Mesendoderm (in vitro differentiated cells): ENCODE measurements around the gene SPINK6.

ENCODE experiments used
- DNase-seq: peaks from one replicate; pipeline ENCODE4 v3.0.0; 2013
- H2AK5ac ChIP-seq: 2 replicates; pipeline ENCODE4 v1.6.1; 2013; ENCODE audit warnings: low read length, inconsistent platforms
- H2BK120ac ChIP-seq: 2 replicates; pipeline ENCODE4 v1.6.1; 2013; ENCODE audit warnings: low read depth, mild to moderate bottlenecking, low read length, moderate library complexity, mixed read lengths
- H2BK15ac ChIP-seq: replicated peaks from 2 replicates; pipeline ENCODE4 v1.6.1; 2013; ENCODE audit warnings: low read depth, mild to moderate bottlenecking, moderate library complexity
- H2BK5ac ChIP-seq: 2 replicates; pipeline ENCODE4 v1.6.1; 2013; ENCODE audit warnings: low read length, inconsistent platforms
- H3K18ac ChIP-seq: 2 replicates; pipeline ENCODE4 v1.6.1; 2013; ENCODE audit warnings: mild to moderate bottlenecking, low read length, mixed read lengths
- H3K23ac ChIP-seq: one replicate; pipeline ENCODE4 v1.6.1; 2013; ENCODE audit warnings: low read length
- H3K27ac ChIP-seq: 2 replicates; pipeline ENCODE4 v1.5.1; 2013; ENCODE audit warnings: low read depth, mild to moderate bottlenecking, inconsistent platforms, low read length, moderate library complexity
- H3K27me3 ChIP-seq: 2 replicates; pipeline ENCODE4 v1.6.1; 2013; ENCODE audit warnings: low read length, control low read depth, mild to moderate bottlenecking, inconsistent platforms; ENCODE audit not compliant: insufficient read depth, poor library complexity
- H3K36me3 ChIP-seq: 2 replicates; pipeline ENCODE4 v1.6.1; 2013; ENCODE audit warnings: low read length, inconsistent platforms; ENCODE audit not compliant: control insufficient read depth, insufficient read depth
- H3K4ac ChIP-seq: one replicate; pipeline ENCODE4 v1.6.1; 2013; ENCODE audit warnings: low read depth, mild to moderate bottlenecking, low read length, moderate library complexity
- H3K4me1 ChIP-seq: 2 replicates; pipeline ENCODE4 v1.6.1; 2013; ENCODE audit warnings: low read depth, low read length, inconsistent platforms; ENCODE audit not compliant: control insufficient read depth
- H3K4me2 ChIP-seq: 2 replicates; pipeline ENCODE4 v1.6.1; 2013; ENCODE audit warnings: low read length
- H3K4me3 ChIP-seq: 2 replicates; pipeline ENCODE4 v1.5.1; 2013; ENCODE audit warnings: mild to moderate bottlenecking, low read length
- H3K56ac ChIP-seq: one replicate; pipeline ENCODE4 v1.6.1; 2013; ENCODE audit warnings: low read length
- H3K79me1 ChIP-seq: 2 replicates; pipeline ENCODE4 v1.6.1; 2013; ENCODE audit warnings: low read length, inconsistent platforms
- H3K79me2 ChIP-seq: 2 replicates; pipeline ENCODE4 v1.6.1; 2013; ENCODE audit warnings: mild to moderate bottlenecking, low read length; ENCODE audit not compliant: control insufficient read depth, insufficient read depth
- H3K9ac ChIP-seq: 2 replicates; pipeline ENCODE4 v1.6.1; 2013; ENCODE audit warnings: low read length, inconsistent platforms
- H4K5ac ChIP-seq: one replicate; pipeline ENCODE4 v1.6.1; 2013; ENCODE audit warnings: low read length
- H4K8ac ChIP-seq: one replicate; pipeline ENCODE4 v1.6.1; 2013; ENCODE audit warnings: low read depth, mild to moderate bottlenecking, control low read depth, low read length, moderate library complexity
- WGBS: extraction: QIAGEN DNeasy Blood & Tissue Kit; methylation state at CpG from one replicate; pipeline ENCODE4 v1.1.7; 2013; ENCODE audit warnings: low lambda C conversion rate, missing lambda C conversion rate; ENCODE audit not compliant: insufficient coverage; ENCODE audit errors: extremely low coverage; 5-methylcytosine and 5-hydroxymethylcytosine counted together

SPINK6 gene

GRCh38 chr5:148205865-148206264, 3.0 kb downstream of the SPINK6 start:
- Histone ChIP-seq H3K4ac (no peak overlapping the region), H4K8ac (no peak overlapping the region), H3K56ac (no peak overlapping the region), H3K27me3 (no peaks in the 10 kb centered on the region), H2BK15ac (no peak overlapping the region), H3K27ac (no peak overlapping the region), H3K79me1 (no peaks in the 10 kb centered on the region), H3K4me3 (no peak overlapping the region), H3K9ac (no peak overlapping the region), H3K79me2 (no peaks in the 10 kb centered on the region), H3K18ac (no peak overlapping the region), H3K23ac (no peak overlapping the region), H2BK120ac (no peak overlapping the region), H2AK5ac (no peak overlapping the region), H4K5ac (no peak overlapping the region), H2BK5ac (no peak overlapping the region), H3K36me3 (no peaks in the 10 kb centered on the region), H3K4me1 (no peaks in the 10 kb centered on the region), H3K4me2 (no peak overlapping the region)
- DNase-seq: no peak
- WGBS: no CpG with 5 or more reads among the region's 1 CpG

GRCh38 chr5:148206620-148207019, 3.8 kb downstream of the SPINK6 start:
- no peak overlapping the region for H3K18ac ChIP-seq
- no peaks in the 10 kb centered on the region for H3K36me3 ChIP-seq
- WGBS: no CpG with 5 or more reads among the region's 1 CpG
- no peak overlapping the region for H2AK5ac ChIP-seq
- no peak overlapping the region for H2BK120ac ChIP-seq
- no peak overlapping the region for H3K4me2 ChIP-seq
- no peak overlapping the region for H2BK15ac ChIP-seq
- H3K4me3 ChIP-seq: no peak overlapping the region
- no peak overlapping the region for H2BK5ac ChIP-seq
- H4K5ac ChIP-seq: no peak overlapping the region
- H3K27ac ChIP-seq: no peak overlapping the region
- no peaks in the 10 kb centered on the region for H3K79me1 ChIP-seq
- no peaks in the 10 kb centered on the region for H3K79me2 ChIP-seq
- no peaks in the 10 kb centered on the region for H3K4me1 ChIP-seq
- no peak overlapping the region for H3K23ac ChIP-seq
- H3K56ac ChIP-seq: no peak overlapping the region
- no peaks in the 10 kb centered on the region for H3K27me3 ChIP-seq
- DNase-seq: no peak
- no peak overlapping the region for H3K4ac ChIP-seq
- H3K9ac ChIP-seq: no peak overlapping the region
- no peak overlapping the region for H4K8ac ChIP-seq

GRCh38 chr5:148208226-148208625, 5.4 kb downstream of the SPINK6 start:
- H2BK15ac ChIP-seq: no peak overlapping the region
- H3K56ac ChIP-seq: no peak overlapping the region
- H2BK120ac ChIP-seq: no peak overlapping the region
- no peak overlapping the region for H3K4me2 ChIP-seq
- H3K23ac ChIP-seq: no peak overlapping the region
- H2AK5ac ChIP-seq: no peak overlapping the region
- H3K27me3 ChIP-seq: no peaks in the 10 kb centered on the region
- H3K4ac ChIP-seq: no peak overlapping the region
- H2BK5ac ChIP-seq: no peak overlapping the region
- DNase-seq: no peak
- H4K5ac ChIP-seq: no peak overlapping the region
- H3K79me1 ChIP-seq: no peaks in the 10 kb centered on the region
- H3K79me2 ChIP-seq: no peaks in the 10 kb centered on the region
- no peak overlapping the region for H3K4me3 ChIP-seq
- H4K8ac ChIP-seq: no peak overlapping the region
- H3K27ac ChIP-seq: no peak overlapping the region
- H3K18ac ChIP-seq: no peak overlapping the region
- no peak overlapping the region for H3K9ac ChIP-seq
- no peaks in the 10 kb centered on the region for H3K36me3 ChIP-seq
- no peaks in the 10 kb centered on the region for H3K4me1 ChIP-seq

- WGBS: no CpG with 5 or more reads among the region's 3 CpGs
These were observed 6.4 kb downstream of the SPINK6 start for GRCh38 chr5:148209151-148209770.

GRCh38 chr5:148214665-148215185, 11.9 kb downstream of the SPINK6 start:
- no CpG with 5 or more reads among the region's 1 CpG for WGBS
- H3K79me2 ChIP-seq: no peaks in the 10 kb centered on the region
- no peak overlapping the region for H3K4me3 ChIP-seq

More at GRCh38 chr5:148209151-148209770, 6.4 kb downstream of the SPINK6 start:
- Histone ChIP-seq H2BK5ac (no peak overlapping the region), H2BK120ac (no peak overlapping the region), H3K4me3 (no peak overlapping the region), H3K4ac (no peak overlapping the region), H2AK5ac (no peak overlapping the region), H3K9ac (no peak overlapping the region), H4K8ac (no peak overlapping the region), H3K4me2 (no peak overlapping the region), H3K79me1 (no peaks in the 10 kb centered on the region), H3K56ac (no peak overlapping the region), H3K23ac (no peak overlapping the region), H3K27me3 (no peaks in the 10 kb centered on the region), H3K36me3 (no peaks in the 10 kb centered on the region), H3K18ac (no peak overlapping the region), H4K5ac (no peak overlapping the region), H3K4me1 (no peaks in the 10 kb centered on the region), H2BK15ac (no peak overlapping the region), H3K27ac (no peak overlapping the region), H3K79me2 (no peaks in the 10 kb centered on the region)
- DNase-seq: no peak

GRCh38 chr5:148221508-148221907, 18.7 kb downstream of the SPINK6 start:
- H3K79me1 ChIP-seq: no peaks in the 10 kb centered on the region
- no peaks in the 10 kb centered on the region for H3K4me1 ChIP-seq
- H2BK15ac ChIP-seq: no peak overlapping the region
- WGBS: no CpG with 5 or more reads among the region's 6 CpGs
- H4K5ac ChIP-seq: no peak overlapping the region
- H3K9ac ChIP-seq: no peak overlapping the region
- no peak overlapping the region for H3K27ac ChIP-seq
- H2BK5ac ChIP-seq: no peak overlapping the region
- no peak for DNase-seq
- H2AK5ac ChIP-seq: no peak overlapping the region
- H3K27me3 ChIP-seq: no peaks in the 10 kb centered on the region
- no peaks in the 10 kb centered on the region for H3K79me2 ChIP-seq
- no peak overlapping the region for H3K23ac ChIP-seq
- H3K18ac ChIP-seq: no peak overlapping the region
- no peak overlapping the region for H2BK120ac ChIP-seq
- H3K4me3 ChIP-seq: no peak overlapping the region
- H3K4me2 ChIP-seq: no peak overlapping the region
- no peaks in the 10 kb centered on the region for H3K36me3 ChIP-seq
- H3K4ac ChIP-seq: no peak overlapping the region
- H3K56ac ChIP-seq: no peak overlapping the region
- no peak overlapping the region for H4K8ac ChIP-seq

More at GRCh38 chr5:148214665-148215185, 11.9 kb downstream of the SPINK6 start:
- Histone ChIP-seq H2BK5ac (no peak overlapping the region), H3K4me1 (no peaks in the 10 kb centered on the region), H3K27me3 (no peaks in the 10 kb centered on the region), H3K79me1 (no peaks in the 10 kb centered on the region), H4K8ac (no peak overlapping the region), H2BK120ac (no peak overlapping the region), H3K9ac (no peak overlapping the region), H4K5ac (no peak overlapping the region), H3K23ac (no peak overlapping the region), H2BK15ac (no peak overlapping the region), H3K4ac (no peak overlapping the region), H3K27ac (no peak overlapping the region), H3K56ac (no peak overlapping the region), H3K36me3 (no peaks in the 10 kb centered on the region), H2AK5ac (no peak overlapping the region), H3K18ac (no peak overlapping the region), H3K4me2 (no peak overlapping the region)
- no peak for DNase-seq
